ENCODE data around the gene PLD6.

Gene PLD6

GRCh38 chr17:17226451-17227265 lies 20.5 kb upstream of the PLD6 start:
- DNase-seq: no peak

- DNase-seq: no peak
Measured at GRCh38 chr17:17225901-17226300, 19.8 kb upstream of the PLD6 start.

GRCh38 chr17:17224137-17224536 lies 18.0 kb upstream of the PLD6 start:
- DNase-seq: no peak

- DNase-seq: no peak
Measured at GRCh38 chr17:17223736-17224135, 17.6 kb upstream of the PLD6 start.

- no peak for DNase-seq
Measured at GRCh38 chr17:17221329-17221728, 15.2 kb upstream of the PLD6 start.

- no peak for DNase-seq
Measured at GRCh38 chr17:17220529-17220928, 14.4 kb upstream of the PLD6 start.

GRCh38 chr17:17217995-17218394 lies 11.9 kb upstream of the PLD6 start:
- DNase-seq: no peak

- DNase-seq: no peak
Measured at GRCh38 chr17:17216776-17217175, 10.6 kb upstream of the PLD6 start.

- DNase-seq: no peak
Measured at GRCh38 chr17:17216236-17216635, 10.1 kb upstream of the PLD6 start.

- no peak for DNase-seq
Measured at GRCh38 chr17:17215575-17215974, 9.4 kb upstream of the PLD6 start.

GRCh38 chr17:17214646-17215436 lies 8.7 kb upstream of the PLD6 start:
- no peak for DNase-seq

- no peak for DNase-seq
Measured at GRCh38 chr17:17213775-17214174, 7.6 kb upstream of the PLD6 start.

GRCh38 chr17:17207998-17208397 lies 1.9 kb upstream of the PLD6 start:
- no peak for DNase-seq

- DNase-seq: no peak
Measured at GRCh38 chr17:17206913-17207335, 791 bp upstream of the PLD6 start.

GRCh38 chr17:17205368-17206123 lies 587 bp downstream of the PLD6 start:
- peak; percentile 50 for DNase-seq

- no peak for DNase-seq
Measured at GRCh38 chr17:17204635-17205231, 1.4 kb downstream of the PLD6 start.

GRCh38 chr17:17204041-17204591 lies 2.0 kb downstream of the PLD6 start:
- DNase-seq: no peak

GRCh38 chr17:17203173-17203730 lies 2.9 kb downstream of the PLD6 start:
- DNase-seq: no peak

GRCh38 chr17:17201907-17202306 lies 4.2 kb downstream of the PLD6 start:
- no peak for DNase-seq

- no peak for DNase-seq
Measured at GRCh38 chr17:17201271-17201670, 4.9 kb downstream of the PLD6 start.

GRCh38 chr17:17200831-17201230 lies 5.3 kb downstream of the PLD6 start:
- DNase-seq: no peak

- no peak for DNase-seq
Measured at GRCh38 chr17:17200311-17200710, 5.8 kb downstream of the PLD6 start.
